Left ventricle myocardium inferior (tissue), 1 donor: ENCODE measurements around the gene DLG2. TPM values are rescaled to one million over a fixed set of nuclear protein-coding genes. Genes with fewer than 3 reads are reported as not detected.

Experiments
- DNase-seq: peaks from one replicate; pipeline ENCODE4 v3.0.0-alpha.2; 2020
- H3K27ac ChIP-seq: fragments of 200-600 bp; replicated peaks from 2 replicates; pipeline ENCODE4 v1.8.0; 2021
- H3K27me3 ChIP-seq: fragments of 200-600 bp; 2 replicates; pipeline ENCODE4 v1.8.0; 2021; ENCODE audit warnings: low read depth
- H3K36me3 ChIP-seq: fragments of 200-600 bp; 2 replicates; pipeline ENCODE4 v1.8.0; 2021
- H3K4me1 ChIP-seq: fragments of 200-600 bp; 2 replicates; pipeline ENCODE4 v1.8.0; 2021
- H3K4me3 ChIP-seq: fragments of 200-600 bp; 2 replicates; pipeline ENCODE4 v1.8.0; 2021; ENCODE audit warnings: mild to moderate bottlenecking, moderate library complexity
- H3K9me3 ChIP-seq: fragments of 200-600 bp; replicated peaks from 2 replicates; pipeline ENCODE4 v1.8.0; 2021
- CTCF ChIP-seq: fragments of 200-600 bp; IDR thresholded peaks from 2 replicates; pipeline ENCODE4 v1.8.0; 2021; ENCODE audit warnings: antibody characterized with exemption, mild to moderate bottlenecking, borderline replicate concordance
- intact Hi-C: fragments of 100-400 bp; cut with micrococcal nuclease; formaldehyde crosslinking; loops from one replicate; pipeline ENCODE4 v1.11.0; 2022
- total RNA-seq: library from RNA; stranded (reverse); fragmentation: NEBNext Ultra II Directional; extraction: Animal tissue kit (Norgen Biotek cat#: 25700); gene quantifications from one replicate; pipeline ENCODE4 v1.2.1, GENCODE V29; 2021
- donor health status: DM: no; HTN: yes; CAD: no; lungs with severe emphysema.

The DLG2 gene
- total RNA-seq, 1 donor from 2014 or later = 6.5 TPM

- no peak overlapping the region for H3K27ac ChIP-seq
- H3K4me3 ChIP-seq = no peak overlapping the region
- peaks cover 7% of the 10 kb centered on the region for H3K9me3 ChIP-seq
- H3K4me1 ChIP-seq = no peaks in the 10 kb centered on the region
- intact Hi-C loops = no loop called here
- no peaks in the 10 kb centered on the region for H3K27me3 ChIP-seq
- no peak for DNase-seq
- no peaks in the 10 kb centered on the region for H3K36me3 ChIP-seq
- TF ChIP-seq CTCF = no peak
Observed at GRCh38 chr11:85088286-85088685, 538.9 kb downstream of the DLG2 start.

- no peaks in the 10 kb centered on the region for H3K4me1 ChIP-seq
- H3K27me3 ChIP-seq = no peaks in the 10 kb centered on the region
- H3K36me3 ChIP-seq = no peaks in the 10 kb centered on the region
- H3K9me3 ChIP-seq = peaks cover 7% of the 10 kb centered on the region
- H3K4me3 ChIP-seq = no peak overlapping the region
- H3K27ac ChIP-seq = no peak overlapping the region
- TF ChIP-seq CTCF = no peak
- DNase-seq = no peak
- intact Hi-C loops = no loop called here
Observed at GRCh38 chr11:85086504-85087284, 540.5 kb downstream of the DLG2 start.

GRCh38 chr11:85076535-85077330 lies 550.4 kb downstream of the DLG2 start:
- intact Hi-C loops = no loop called here
- H3K9me3 ChIP-seq = peaks cover 3% of the 10 kb centered on the region
- no peak for DNase-seq

GRCh38 chr11:85062659-85063058 lies 564.5 kb downstream of the DLG2 start:
- H3K36me3 ChIP-seq = no peaks in the 10 kb centered on the region
- intact Hi-C loops = no loop called here
- H3K27me3 ChIP-seq = no peaks in the 10 kb centered on the region
- H3K9me3 ChIP-seq = no peaks in the 10 kb centered on the region
- no peak overlapping the region for H3K4me3 ChIP-seq
- no peak for TF ChIP-seq CTCF
- no peak for DNase-seq
- H3K27ac ChIP-seq = no peak overlapping the region
- no peaks in the 10 kb centered on the region for H3K4me1 ChIP-seq

More at GRCh38 chr11:85076535-85077330, 550.4 kb downstream of the DLG2 start:
- no peaks in the 10 kb centered on the region for H3K36me3 ChIP-seq
- H3K27me3 ChIP-seq = no peaks in the 10 kb centered on the region
- TF ChIP-seq CTCF = no peak
- peaks cover 10% of the 10 kb centered on the region for H3K4me1 ChIP-seq
- H3K27ac ChIP-seq = peak overlapping the region; percentile 4
- no peak overlapping the region for H3K4me3 ChIP-seq

- no peaks in the 10 kb centered on the region for H3K27me3 ChIP-seq
- H3K9me3 ChIP-seq = no peaks in the 10 kb centered on the region
- no peaks in the 10 kb centered on the region for H3K36me3 ChIP-seq
- H3K4me1 ChIP-seq = no peaks in the 10 kb centered on the region
- TF ChIP-seq CTCF = no peak
- no peak for DNase-seq
- no peak overlapping the region for H3K4me3 ChIP-seq
- H3K27ac ChIP-seq = no peak overlapping the region
- intact Hi-C loops = no loop called here
Observed at GRCh38 chr11:85052636-85053035, 574.5 kb downstream of the DLG2 start.
